HCT116 (cell line): ENCODE measurements around the gene NGF. TPM values are rescaled to one million over a fixed set of nuclear protein-coding genes. Genes with fewer than 3 reads are reported as not detected.

ENCODE experiments used
- ATAC-seq: fragments of 200-7000 bp; cut with Tn5 transposase; 2 replicates; pipeline ENCODE4 v1.9.1; 2020; ENCODE audit warnings: mild to moderate bottlenecking, moderate library complexity
- BruUV-seq: library from RNA; stranded (reverse); fragments of 400-500 nt; replicated peaks from 2 replicates; lab custom pipeline; 2021; lab: Mats Ljungman, UMichigan
- CTCF ChIA-PET: fragments of 300-600 bp; sonication (Branson Sonifier 250); formaldehyde crosslinking; loops from one replicate; lab custom pipeline; 2021; ENCODE audit warnings: antibody characterized with exemption; lab: Charles Lee
- POLR2A ChIA-PET: fragments of 300-600, 350-600 bp; sonication (Branson Sonifier 250); formaldehyde crosslinking; loops from one replicate; lab custom pipeline; 2021; ENCODE audit warnings: antibody characterized with exemption; lab: Charles Lee
- RAD21 ChIA-PET, 2 experiments: fragments of 300-600 bp; sonication (Branson Sonifier 250); formaldehyde crosslinking; loops; one replicate each; lab custom pipeline; 2023; ENCODE audit warnings: low total read pairs in 2 of 2; ENCODE audit not compliant: uncharacterized antibody in 2 of 2, unreplicated experiment in 2 of 2, low non-redundant PET in 1 of 2; lab: Charles Lee
- DNase-seq: peaks from one replicate; pipeline ENCODE4 v3.0.0-alpha.2; 2010; ENCODE audit warnings: low read depth, low spot score
- H2AFZ ChIP-seq: fragments of 200-600 bp; shearing (Covaris generic), sonication (generic); 2 replicates; pipeline ENCODE4 v1.6.1; 2017; ENCODE audit warnings: low read depth, mixed run types, mixed read lengths, antibody characterized with exemption, low read length; ENCODE audit not compliant: poor library complexity, severe bottlenecking
- H3K27ac ChIP-seq: 2 replicates; pipeline ENCODE4 v1.5.1; 2012; ENCODE audit warnings: low read depth, low read length
- H3K27me3 ChIP-seq: fragments of 200-600 bp; sonication (generic); 2 replicates; pipeline ENCODE4 v1.6.1; 2016; ENCODE audit warnings: mixed run types, low read length, mixed read lengths; ENCODE audit not compliant: insufficient read depth
- H3K36me3 ChIP-seq, 2 experiments: fragments of 200-500 bp in 1 of 2; fragments of 200-600 bp in 1 of 2; sonication (Bioruptor generic) in 1 of 2; sonication (generic) in 1 of 2; 2 replicates each; pipeline versions ENCODE4 v1.5.1 to v1.6.1; 2014 to 2016; ENCODE audit warnings: low read length in 2 of 2, inconsistent platforms in 1 of 2, mixed read lengths in 1 of 2, mixed run types in 1 of 2; ENCODE audit not compliant: insufficient read depth in 2 of 2, control insufficient read depth in 1 of 2
- H3K4me1 ChIP-seq, 2 experiments: fragments of 200-600 bp in 1 of 2; sonication (generic) in 1 of 2; 2 replicates each; pipeline versions ENCODE4 v1.5.1 to v1.6.1; 2012 to 2017; ENCODE audit warnings: low read length in 2 of 2, inconsistent platforms in 1 of 2, mild to moderate bottlenecking in 1 of 2, mixed read lengths in 1 of 2, mixed run types in 1 of 2, moderate library complexity in 1 of 2; ENCODE audit not compliant: insufficient read depth in 2 of 2, control insufficient read depth in 1 of 2
- H3K4me2 ChIP-seq: fragments of 200-600 bp; sonication (generic); 2 replicates; pipeline ENCODE4 v1.6.1; 2017; ENCODE audit warnings: mixed run types, low read length, mixed read lengths
- H3K4me3 ChIP-seq, 2 experiments: fragments of 200-600 bp in 1 of 2; sonication (generic) in 1 of 2; replicated peaks in 1 of 2; 2 replicates each; pipeline ENCODE4 v1.5.1; 2011 to 2016; ENCODE audit warnings: low read length in 2 of 2, control low read depth in 1 of 2, low read depth in 1 of 2, mild to moderate bottlenecking in 1 of 2, mixed read lengths in 1 of 2, mixed run types in 1 of 2
- H3K79me2 ChIP-seq: fragments of 200-600 bp; sonication (generic); 2 replicates; pipeline ENCODE4 v1.6.1; 2017; ENCODE audit warnings: mild to moderate bottlenecking, mixed run types, low read length, moderate library complexity, mixed read lengths; ENCODE audit not compliant: insufficient read depth
- H3K9ac ChIP-seq: fragments of 200-600 bp; sonication (generic); 2 replicates; pipeline ENCODE4 v1.6.1; 2016; ENCODE audit warnings: low read length, mixed read lengths
- H3K9me2 ChIP-seq: fragments of 200-600 bp; sonication (generic), shearing (Covaris generic); 2 replicates; pipeline ENCODE4 v1.6.1; 2017; ENCODE audit warnings: mixed run types, mild to moderate bottlenecking, moderate library complexity; ENCODE audit not compliant: insufficient read depth
- H3K9me3 ChIP-seq, 2 experiments: fragments of 200-500 bp in 1 of 2; fragments of 200-600 bp in 1 of 2; sonication (Bioruptor generic) in 1 of 2; sonication (generic) in 1 of 2; 2 replicates each; pipeline ENCODE4 v1.6.1; 2014 to 2017; ENCODE audit warnings: low read length in 2 of 2, mixed read lengths in 2 of 2, inconsistent platforms in 1 of 2, low read depth in 1 of 2, mild to moderate bottlenecking in 1 of 2, mixed run types in 1 of 2, moderate library complexity in 1 of 2; ENCODE audit not compliant: control insufficient read depth in 1 of 2, insufficient read depth in 1 of 2
- H4K20me1 ChIP-seq: fragments of 200-600 bp; sonication (generic), shearing (Covaris generic); 2 replicates; pipeline ENCODE4 v1.6.1; 2017; ENCODE audit warnings: mixed run types, mild to moderate bottlenecking, moderate library complexity; ENCODE audit not compliant: insufficient read depth
- CBX3 ChIP-seq: IDR thresholded peaks from 2 replicates; pipeline ENCODE4 v1.6.1; 2012; ENCODE audit warnings: low read depth
- EZH2 ChIP-seq: fragments of 200-600 bp; sonication (generic); IDR thresholded peaks from 2 replicates; pipeline ENCODE4 v1.6.1; 2017; ENCODE audit warnings: antibody characterized with exemption, mixed run types
- FOSL1 ChIP-seq: IDR thresholded peaks from 2 replicates; pipeline ENCODE4 v1.6.1; 2012; ENCODE audit warnings: low read depth
- POLR2A ChIP-seq: IDR thresholded peaks from 2 replicates; pipeline ENCODE4 v1.7.0; 2011; ENCODE audit warnings: borderline replicate concordance; ENCODE audit not compliant: insufficient read depth, insufficient read length; ENCODE audit errors: extremely low read depth
- RAD21 ChIP-seq: IDR thresholded peaks from 2 replicates; pipeline ENCODE4 v1.6.1; 2012; ENCODE audit warnings: low read depth, mild to moderate bottlenecking
- SRF ChIP-seq: IDR thresholded peaks from 2 replicates; pipeline ENCODE4 v1.6.1; 2012; ENCODE audit warnings: low read depth
- ZNF274 ChIP-seq: fragments of 200-500 bp; sonication (Bioruptor generic); IDR thresholded peaks from 2 replicates; pipeline ENCODE4 v1.6.1; 2014; ENCODE audit warnings: mild to moderate bottlenecking, low read depth, low read length, inconsistent platforms
- intact Hi-C: fragments of 100-400 bp; cut with micrococcal nuclease; formaldehyde crosslinking; loops from 2 replicates; pipeline ENCODE4 v1.10.0; 2022
- total RNA-seq: library from RNA; stranded (reverse); gene quantifications from one replicate; pipeline ENCODE4 v1.2.1, GENCODE V29; 2021; ENCODE audit not compliant: unreplicated experiment
- TF ChIP-seq, protein P1 (sequence below): IDR thresholded peaks from 2 replicates; pipeline ENCODE4 v1.6.1; 2012; ENCODE audit warnings: low read depth
- TF ChIP-seq, protein P2 (sequence below): IDR thresholded peaks from 2 replicates; pipeline ENCODE4 v1.6.1; 2011; ENCODE audit warnings: mild to moderate bottlenecking, low read length, moderate library complexity; ENCODE audit not compliant: insufficient replicate concordance; ENCODE audit errors: extremely low read depth

NGF gene
- total RNA-seq, 1 experiment from 2014 or later, result not detected

DNA sequence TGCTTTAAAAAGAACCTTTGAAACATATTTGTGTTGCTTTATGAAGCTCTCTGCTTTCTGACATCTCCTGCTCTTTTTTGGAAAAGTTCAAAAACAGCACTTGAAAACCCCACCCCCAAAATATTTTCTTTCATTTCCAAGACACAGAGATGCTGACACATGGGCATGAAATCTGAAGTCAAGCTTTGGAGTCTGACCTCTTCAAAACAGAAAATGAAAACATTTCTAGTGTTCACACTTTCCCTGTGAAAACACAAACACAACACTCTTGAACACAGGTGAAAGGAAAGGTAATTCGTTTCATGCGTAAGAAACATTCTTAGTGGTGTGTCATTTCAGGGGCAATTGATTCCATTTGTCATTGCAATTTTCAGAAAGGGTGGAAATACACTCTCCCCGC, 10.8 kb downstream of the NGF start:
- DNase-seq (no peak), ATAC-seq (no peak)
- Histone ChIP-seq H3K27me3 (no peaks in the 10 kb centered on the region), H4K20me1 (no peaks in the 10 kb centered on the region), H3K4me2 (no peak overlapping the region), H3K27ac (no peak overlapping the region), H3K9me3 (no peaks in the 10 kb centered on the region), H2AFZ (no peak overlapping the region), H3K9ac (no peak overlapping the region), H3K4me3 (no peak overlapping the region), H3K79me2 (no peaks in the 10 kb centered on the region), H3K9me2 (no peaks in the 10 kb centered on the region), H3K36me3 (no peaks in the 10 kb centered on the region), H3K4me1 (no peaks in the 10 kb centered on the region)
- RAD21 ChIA-PET, result no interaction called here
- intact Hi-C loops, result no loop called here
- TF ChIP-seq ZNF274, result no peak
- no peak for TF ChIP-seq FOSL1
- CTCF ChIA-PET, result no interaction called here
- no TSS peak for BruUV-seq
- POLR2A ChIA-PET, result no interaction called here

DNA sequence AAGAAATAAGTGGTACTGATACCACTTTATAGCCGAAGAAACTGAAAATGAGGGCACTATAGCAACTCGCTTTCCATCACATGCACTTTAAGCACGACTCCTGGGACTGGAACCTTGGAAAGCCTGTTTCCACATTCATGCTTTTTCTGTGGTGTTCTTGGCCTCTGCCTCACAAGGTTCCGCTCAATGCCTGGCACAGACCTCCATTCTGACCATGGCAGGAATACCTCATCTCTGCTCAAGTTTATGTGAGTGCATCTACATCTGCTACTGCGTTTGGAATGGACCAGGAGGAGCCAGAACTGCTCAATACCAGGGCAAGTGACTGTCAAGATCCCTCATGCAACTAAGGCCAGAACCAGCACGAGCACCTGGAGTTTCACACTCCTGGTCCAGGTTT, 11.6 kb downstream of the NGF start:
- ATAC-seq (no peak), DNase-seq (no peak)
- H3K4me3 ChIP-seq, result no peak overlapping the region
- H2AFZ ChIP-seq, result no peak overlapping the region
- no peaks in the 10 kb centered on the region for H3K79me2 ChIP-seq
- no peak overlapping the region for H3K9ac ChIP-seq
- no TSS peak for BruUV-seq
- H3K27me3 ChIP-seq, result no peaks in the 10 kb centered on the region
- intact Hi-C loops, result no loop called here
- RAD21 ChIA-PET, result no interaction called here
- no peaks in the 10 kb centered on the region for H3K9me2 ChIP-seq
- TF ChIP-seq SRF, result no peak
- TF ChIP-seq, all 23 proteins: peak for 0
- ChIA-PET CTCF (interaction anchor here (0.7 kb wide), 1 partner anchor 13 kb away, joined by 3 read pairs; no protein-coding TSS in a partner anchor), POLR2A (no interaction called here)
- Histone ChIP-seq H3K36me3 (no peaks in the 10 kb centered on the region), H3K9me3 (no peaks in the 10 kb centered on the region), H3K4me2 (no peak overlapping the region), H4K20me1 (no peaks in the 10 kb centered on the region), H3K27ac (no peak overlapping the region), H3K4me1 (no peaks in the 10 kb centered on the region)

DNA sequence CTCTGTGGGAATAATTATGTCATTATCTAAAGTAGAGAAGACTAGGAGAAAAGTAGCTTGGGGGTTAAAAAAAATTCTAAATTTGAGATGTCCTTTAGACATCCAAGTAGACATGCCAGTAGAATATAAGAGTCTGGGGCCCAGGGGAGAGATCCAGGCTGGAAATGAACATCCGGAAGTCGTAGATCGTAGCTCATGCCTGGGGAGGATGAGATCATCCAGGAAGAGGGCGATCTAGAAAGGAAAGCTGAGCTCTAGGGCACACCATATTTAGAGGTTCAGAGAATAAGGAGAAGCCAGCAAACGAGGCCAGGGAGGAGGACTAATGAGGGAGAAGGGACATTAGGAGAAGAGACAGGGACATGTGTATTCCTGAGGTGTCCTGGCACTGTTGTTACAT, 12.2 kb downstream of the NGF start:
- Histone ChIP-seq H3K9me3 (no peaks in the 10 kb centered on the region), H3K79me2 (no peaks in the 10 kb centered on the region), H3K27me3 (no peaks in the 10 kb centered on the region), H2AFZ (no peak overlapping the region), H3K4me1 (no peaks in the 10 kb centered on the region), H3K4me2 (no peak overlapping the region), H3K27ac (no peak overlapping the region), H3K9me2 (no peaks in the 10 kb centered on the region), H3K36me3 (no peaks in the 10 kb centered on the region), H3K9ac (no peak overlapping the region), H3K4me3 (no peak overlapping the region), H4K20me1 (no peaks in the 10 kb centered on the region)
- no peak for ATAC-seq
- ChIA-PET POLR2A (no interaction called here), CTCF (interaction anchor here (0.7 kb wide), 1 partner anchor 13 kb away, joined by 3 read pairs; no protein-coding TSS in a partner anchor), RAD21 (no interaction called here)
- intact Hi-C loops, result no loop called here
- DNase-seq, result no peak
- BruUV-seq, result no TSS peak
- TF ChIP-seq, protein P1, sequence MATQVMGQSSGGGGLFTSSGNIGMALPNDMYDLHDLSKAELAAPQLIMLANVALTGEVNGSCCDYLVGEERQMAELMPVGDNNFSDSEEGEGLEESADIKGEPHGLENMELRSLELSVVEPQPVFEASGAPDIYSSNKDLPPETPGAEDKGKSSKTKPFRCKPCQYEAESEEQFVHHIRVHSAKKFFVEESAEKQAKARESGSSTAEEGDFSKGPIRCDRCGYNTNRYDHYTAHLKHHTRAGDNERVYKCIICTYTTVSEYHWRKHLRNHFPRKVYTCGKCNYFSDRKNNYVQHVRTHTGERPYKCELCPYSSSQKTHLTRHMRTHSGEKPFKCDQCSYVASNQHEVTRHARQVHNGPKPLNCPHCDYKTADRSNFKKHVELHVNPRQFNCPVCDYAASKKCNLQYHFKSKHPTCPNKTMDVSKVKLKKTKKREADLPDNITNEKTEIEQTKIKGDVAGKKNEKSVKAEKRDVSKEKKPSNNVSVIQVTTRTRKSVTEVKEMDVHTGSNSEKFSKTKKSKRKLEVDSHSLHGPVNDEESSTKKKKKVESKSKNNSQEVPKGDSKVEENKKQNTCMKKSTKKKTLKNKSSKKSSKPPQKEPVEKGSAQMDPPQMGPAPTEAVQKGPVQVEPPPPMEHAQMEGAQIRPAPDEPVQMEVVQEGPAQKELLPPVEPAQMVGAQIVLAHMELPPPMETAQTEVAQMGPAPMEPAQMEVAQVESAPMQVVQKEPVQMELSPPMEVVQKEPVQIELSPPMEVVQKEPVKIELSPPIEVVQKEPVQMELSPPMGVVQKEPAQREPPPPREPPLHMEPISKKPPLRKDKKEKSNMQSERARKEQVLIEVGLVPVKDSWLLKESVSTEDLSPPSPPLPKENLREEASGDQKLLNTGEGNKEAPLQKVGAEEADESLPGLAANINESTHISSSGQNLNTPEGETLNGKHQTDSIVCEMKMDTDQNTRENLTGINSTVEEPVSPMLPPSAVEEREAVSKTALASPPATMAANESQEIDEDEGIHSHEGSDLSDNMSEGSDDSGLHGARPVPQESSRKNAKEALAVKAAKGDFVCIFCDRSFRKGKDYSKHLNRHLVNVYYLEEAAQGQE, result no peak
- TF ChIP-seq RAD21 (no peak), EZH2 (no peak), FOSL1 (no peak), POLR2A (no peak), CBX3 (no peak)
- TF ChIP-seq, protein P2, sequence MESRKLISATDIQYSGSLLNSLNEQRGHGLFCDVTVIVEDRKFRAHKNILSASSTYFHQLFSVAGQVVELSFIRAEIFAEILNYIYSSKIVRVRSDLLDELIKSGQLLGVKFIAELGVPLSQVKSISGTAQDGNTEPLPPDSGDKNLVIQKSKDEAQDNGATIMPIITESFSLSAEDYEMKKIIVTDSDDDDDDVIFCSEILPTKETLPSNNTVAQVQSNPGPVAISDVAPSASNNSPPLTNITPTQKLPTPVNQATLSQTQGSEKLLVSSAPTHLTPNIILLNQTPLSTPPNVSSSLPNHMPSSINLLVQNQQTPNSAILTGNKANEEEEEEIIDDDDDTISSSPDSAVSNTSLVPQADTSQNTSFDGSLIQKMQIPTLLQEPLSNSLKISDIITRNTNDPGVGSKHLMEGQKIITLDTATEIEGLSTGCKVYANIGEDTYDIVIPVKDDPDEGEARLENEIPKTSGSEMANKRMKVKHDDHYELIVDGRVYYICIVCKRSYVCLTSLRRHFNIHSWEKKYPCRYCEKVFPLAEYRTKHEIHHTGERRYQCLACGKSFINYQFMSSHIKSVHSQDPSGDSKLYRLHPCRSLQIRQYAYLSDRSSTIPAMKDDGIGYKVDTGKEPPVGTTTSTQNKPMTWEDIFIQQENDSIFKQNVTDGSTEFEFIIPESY, result no peak
